Tibial nerve (tissue), 3 donors: ENCODE data around the gene PDZRN3.

Experiments used
- POLR2A ChIP-seq, 2 donors: fragments of 450-650 bp; IDR thresholded peaks; one replicate each; pipeline ENCODE4 v1.6.1; 2017; ENCODE audit warnings: antibody characterized with exemption in 2 of 2, mild to moderate bottlenecking in 2 of 2, moderate library complexity in 2 of 2
- TF ChIP-seq, protein P1 (sequence below), 5 experiments: fragments of 200-600 bp in 3 of 5; fragments of 450-650 bp in 2 of 5; sonication (generic) in 3 of 5; IDR thresholded peaks; one replicate each; pipeline ENCODE4 v1.5.1; 2016 to 2019; ENCODE audit warnings: antibody characterized with exemption in 5 of 5, mild to moderate bottlenecking in 3 of 5, moderate library complexity in 2 of 5

- TF ChIP-seq, protein P1, sequence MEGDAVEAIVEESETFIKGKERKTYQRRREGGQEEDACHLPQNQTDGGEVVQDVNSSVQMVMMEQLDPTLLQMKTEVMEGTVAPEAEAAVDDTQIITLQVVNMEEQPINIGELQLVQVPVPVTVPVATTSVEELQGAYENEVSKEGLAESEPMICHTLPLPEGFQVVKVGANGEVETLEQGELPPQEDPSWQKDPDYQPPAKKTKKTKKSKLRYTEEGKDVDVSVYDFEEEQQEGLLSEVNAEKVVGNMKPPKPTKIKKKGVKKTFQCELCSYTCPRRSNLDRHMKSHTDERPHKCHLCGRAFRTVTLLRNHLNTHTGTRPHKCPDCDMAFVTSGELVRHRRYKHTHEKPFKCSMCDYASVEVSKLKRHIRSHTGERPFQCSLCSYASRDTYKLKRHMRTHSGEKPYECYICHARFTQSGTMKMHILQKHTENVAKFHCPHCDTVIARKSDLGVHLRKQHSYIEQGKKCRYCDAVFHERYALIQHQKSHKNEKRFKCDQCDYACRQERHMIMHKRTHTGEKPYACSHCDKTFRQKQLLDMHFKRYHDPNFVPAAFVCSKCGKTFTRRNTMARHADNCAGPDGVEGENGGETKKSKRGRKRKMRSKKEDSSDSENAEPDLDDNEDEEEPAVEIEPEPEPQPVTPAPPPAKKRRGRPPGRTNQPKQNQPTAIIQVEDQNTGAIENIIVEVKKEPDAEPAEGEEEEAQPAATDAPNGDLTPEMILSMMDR (IDR thresholded peaks at IDR 0.05) = no peak
- TF ChIP-seq POLR2A (IDR thresholded peaks at IDR 0.05) = no peak
Measured at GRCh38 chr3:73407577-73407976, 217.2 kb downstream of the PDZRN3 start.
